GM12875 (cell line): ENCODE results near the gene LGI2.
"Not testable (repeated sequence)": the region's sequence is repeated elsewhere in the genome, so short reads cannot be mapped to it uniquely, and the experiment has no call there.

Experiments used
- H3K4me3 ChIP-seq: one replicate; pipeline ENCODE4 v1.5.1; 2011; ENCODE audit warnings: low read depth, low read length, control low read depth
- CTCF ChIP-seq: IDR thresholded peaks from 2 replicates; pipeline ENCODE4 v1.5.1; 2011; ENCODE audit warnings: low read depth, mild to moderate bottlenecking, control low read depth, inconsistent platforms, low read length, moderate library complexity, borderline replicate concordance; ENCODE audit not compliant: insufficient read depth

LGI2 gene

GRCh38 chr4:25022766-25023165, 8.0 kb downstream of the LGI2 start:
- TF ChIP-seq CTCF = no peak
- no peak overlapping the region for H3K4me3 ChIP-seq

GRCh38 chr4:25021216-25021615, 9.5 kb downstream of the LGI2 start:
- TF ChIP-seq CTCF = no peak
- H3K4me3 ChIP-seq = no peak overlapping the region

- no peak for TF ChIP-seq CTCF
- H3K4me3 ChIP-seq = no peak overlapping the region
Observed at GRCh38 chr4:25020236-25020635, 10.5 kb downstream of the LGI2 start.

- TF ChIP-seq CTCF = no peak
- H3K4me3 ChIP-seq = no peak overlapping the region
Observed at GRCh38 chr4:25019501-25019900, 11.2 kb downstream of the LGI2 start.

GRCh38 chr4:25015012-25015411, 15.7 kb downstream of the LGI2 start:
- TF ChIP-seq CTCF = no peak
- H3K4me3 ChIP-seq = no peak overlapping the region

GRCh38 chr4:25014662-25014983, 16.1 kb downstream of the LGI2 start:
- not testable (repeated sequence) for H3K4me3 ChIP-seq

- H3K4me3 ChIP-seq = no peak overlapping the region
- no peak for TF ChIP-seq CTCF
Observed at GRCh38 chr4:25013756-25014661, 16.7 kb downstream of the LGI2 start.
